PFSK-1 (cell line): Measurements from ENCODE around the gene INA.

Experiments used
- FOXP2 ChIP-seq: optimal IDR thresholded peaks from 2 replicates; pipeline ENCODE3; 2011; ENCODE audit warnings: borderline replicate concordance, control low read depth, inconsistent platforms; ENCODE audit not compliant: insufficient read depth; ENCODE audit errors: extremely low read length, extremely low read depth
- POLR2AphosphoS5 ChIP-seq: IDR thresholded peaks from 2 replicates; pipeline ENCODE4 v1.6.1; 2012; ENCODE audit warnings: low read depth, mild to moderate bottlenecking, control low read depth, low read length, moderate library complexity
- SIN3A ChIP-seq: IDR thresholded peaks from 2 replicates; pipeline ENCODE4 v1.6.1; 2012; ENCODE audit warnings: mild to moderate bottlenecking, low read length, moderate library complexity, borderline replicate concordance; ENCODE audit not compliant: insufficient read depth
- TAF1 ChIP-seq: IDR thresholded peaks from 2 replicates; pipeline ENCODE4 v1.6.1; 2012; ENCODE audit warnings: low read length, control low read depth, borderline replicate concordance; ENCODE audit not compliant: insufficient read depth
- TF ChIP-seq, protein P1 (sequence below), 2 experiments: IDR thresholded peaks; 2 replicates each; pipeline versions ENCODE4 v1.6.1 to v1.8.0; 2011 to 2012; ENCODE audit warnings: low read depth in 2 of 2, low read length in 2 of 2, control low read depth in 1 of 2, inconsistent platforms in 1 of 2, mild to moderate bottlenecking in 1 of 2, moderate library complexity in 1 of 2; ENCODE audit not compliant: insufficient read depth in 1 of 2

Gene INA

DNA sequence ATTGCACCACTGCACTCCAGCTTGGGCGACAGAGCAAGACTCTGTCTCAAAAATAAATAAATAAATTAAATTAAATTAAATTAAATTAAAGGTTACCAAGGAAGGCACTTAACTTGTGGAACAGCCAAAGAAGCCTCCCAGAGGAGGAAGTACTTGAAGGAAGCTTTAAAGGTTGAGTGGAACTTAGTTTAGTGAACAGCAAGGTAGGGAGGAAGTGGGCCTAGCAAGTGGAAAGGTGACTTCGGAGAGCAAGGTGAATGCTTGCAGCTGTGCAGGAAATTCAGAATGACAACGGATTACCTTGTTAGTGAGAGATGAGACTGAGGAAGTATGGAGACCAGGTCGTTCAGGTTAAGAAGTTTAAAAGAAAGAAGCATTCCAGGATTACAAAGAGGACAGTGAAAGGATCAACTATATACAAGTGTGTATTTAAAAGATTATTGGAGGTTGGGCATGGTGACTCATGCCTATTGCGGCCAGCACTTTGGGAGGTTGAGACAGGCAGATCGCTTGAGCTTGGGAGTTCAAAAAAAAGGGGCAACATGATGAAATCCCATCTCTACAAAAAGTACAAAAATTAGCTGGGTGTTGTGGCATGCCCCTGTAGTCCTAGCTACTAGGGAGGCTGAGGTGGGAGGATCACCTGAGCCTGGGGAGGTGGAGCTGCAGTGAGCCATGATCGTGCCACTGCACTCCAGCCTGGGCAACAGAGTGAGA is 44.0 kb upstream of the INA start:
- no peak for TF ChIP-seq TAF1
- TF ChIP-seq, protein P1, sequence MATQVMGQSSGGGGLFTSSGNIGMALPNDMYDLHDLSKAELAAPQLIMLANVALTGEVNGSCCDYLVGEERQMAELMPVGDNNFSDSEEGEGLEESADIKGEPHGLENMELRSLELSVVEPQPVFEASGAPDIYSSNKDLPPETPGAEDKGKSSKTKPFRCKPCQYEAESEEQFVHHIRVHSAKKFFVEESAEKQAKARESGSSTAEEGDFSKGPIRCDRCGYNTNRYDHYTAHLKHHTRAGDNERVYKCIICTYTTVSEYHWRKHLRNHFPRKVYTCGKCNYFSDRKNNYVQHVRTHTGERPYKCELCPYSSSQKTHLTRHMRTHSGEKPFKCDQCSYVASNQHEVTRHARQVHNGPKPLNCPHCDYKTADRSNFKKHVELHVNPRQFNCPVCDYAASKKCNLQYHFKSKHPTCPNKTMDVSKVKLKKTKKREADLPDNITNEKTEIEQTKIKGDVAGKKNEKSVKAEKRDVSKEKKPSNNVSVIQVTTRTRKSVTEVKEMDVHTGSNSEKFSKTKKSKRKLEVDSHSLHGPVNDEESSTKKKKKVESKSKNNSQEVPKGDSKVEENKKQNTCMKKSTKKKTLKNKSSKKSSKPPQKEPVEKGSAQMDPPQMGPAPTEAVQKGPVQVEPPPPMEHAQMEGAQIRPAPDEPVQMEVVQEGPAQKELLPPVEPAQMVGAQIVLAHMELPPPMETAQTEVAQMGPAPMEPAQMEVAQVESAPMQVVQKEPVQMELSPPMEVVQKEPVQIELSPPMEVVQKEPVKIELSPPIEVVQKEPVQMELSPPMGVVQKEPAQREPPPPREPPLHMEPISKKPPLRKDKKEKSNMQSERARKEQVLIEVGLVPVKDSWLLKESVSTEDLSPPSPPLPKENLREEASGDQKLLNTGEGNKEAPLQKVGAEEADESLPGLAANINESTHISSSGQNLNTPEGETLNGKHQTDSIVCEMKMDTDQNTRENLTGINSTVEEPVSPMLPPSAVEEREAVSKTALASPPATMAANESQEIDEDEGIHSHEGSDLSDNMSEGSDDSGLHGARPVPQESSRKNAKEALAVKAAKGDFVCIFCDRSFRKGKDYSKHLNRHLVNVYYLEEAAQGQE (IDR thresholded peaks at IDR 0.05; ENCODE audit: insufficient read depth in 1 of 2, low read depth in 2 of 2, low read length in 2 of 2), result no peak
- no peak for TF ChIP-seq SIN3A
- TF ChIP-seq FOXP2, result no peak
- TF ChIP-seq POLR2AphosphoS5, result no peak

DNA sequence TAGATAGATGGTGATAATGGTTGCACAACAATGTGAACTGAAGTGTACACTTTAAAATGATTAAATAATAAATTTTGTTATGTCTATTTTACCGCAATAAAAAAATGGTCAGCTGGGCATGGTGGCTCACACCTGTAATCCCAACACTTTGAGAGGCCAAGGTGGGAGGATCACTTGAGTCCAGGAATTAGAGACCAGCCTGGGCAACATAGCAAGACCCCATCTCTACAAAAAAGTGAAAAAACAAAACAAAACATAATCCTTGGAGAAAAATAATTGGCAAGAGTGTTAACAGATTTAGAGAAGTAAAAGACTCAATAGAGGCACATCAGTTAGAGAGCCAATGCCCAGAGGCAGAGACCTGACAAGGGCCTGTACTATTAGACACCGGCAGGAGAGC is 41.2 kb upstream of the INA start:
- TF ChIP-seq POLR2AphosphoS5 (no peak), TAF1 (no peak), SIN3A (no peak), FOXP2 (no peak)
- TF ChIP-seq, protein P1 (IDR thresholded peaks at IDR 0.05; ENCODE audit: insufficient read depth in 1 of 2, low read depth in 2 of 2, low read length in 2 of 2), result no peak

DNA sequence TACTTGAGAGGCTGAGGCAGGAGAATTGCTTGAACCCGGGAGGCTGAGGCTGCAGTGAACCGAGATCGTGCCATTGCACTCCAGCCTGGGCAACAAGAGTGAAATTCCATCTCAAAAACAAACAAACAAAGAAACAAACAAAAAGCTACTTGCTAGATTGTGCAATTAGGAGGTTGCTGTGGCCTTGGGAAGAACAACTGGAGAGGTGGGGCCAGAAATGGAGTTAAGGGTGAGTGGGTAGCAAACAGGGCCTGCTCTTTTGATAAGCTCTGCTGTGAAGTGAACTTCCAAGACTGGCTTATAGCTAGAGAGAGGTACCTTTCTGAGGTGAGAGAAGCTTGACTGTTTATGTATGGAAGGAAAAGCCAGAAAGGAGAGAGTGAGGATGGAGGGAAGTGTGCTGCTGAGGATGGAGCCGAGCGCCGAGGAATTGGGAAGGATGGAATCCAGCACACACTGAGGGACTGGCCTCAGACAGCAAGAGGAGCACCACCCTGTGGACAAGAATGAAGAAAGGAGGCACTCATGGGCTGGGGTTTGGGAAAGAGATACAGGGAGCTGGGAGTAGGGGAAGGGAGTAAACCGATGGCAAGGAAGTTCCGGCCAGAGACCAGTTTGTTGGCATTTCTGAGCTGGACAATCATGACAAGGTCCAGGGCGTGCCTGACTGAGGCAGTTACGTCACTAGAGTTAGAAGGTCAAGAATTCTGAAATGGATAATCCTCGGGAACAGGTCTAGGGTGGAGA is 38.3 kb upstream of the INA start:
- no peak for TF ChIP-seq FOXP2
- TF ChIP-seq POLR2AphosphoS5, result no peak
- no peak for TF ChIP-seq TAF1
- TF ChIP-seq, protein P1 (IDR thresholded peaks at IDR 0.05; ENCODE audit: insufficient read depth in 1 of 2, low read depth in 2 of 2, low read length in 2 of 2), result no peak
- no peak for TF ChIP-seq SIN3A

DNA sequence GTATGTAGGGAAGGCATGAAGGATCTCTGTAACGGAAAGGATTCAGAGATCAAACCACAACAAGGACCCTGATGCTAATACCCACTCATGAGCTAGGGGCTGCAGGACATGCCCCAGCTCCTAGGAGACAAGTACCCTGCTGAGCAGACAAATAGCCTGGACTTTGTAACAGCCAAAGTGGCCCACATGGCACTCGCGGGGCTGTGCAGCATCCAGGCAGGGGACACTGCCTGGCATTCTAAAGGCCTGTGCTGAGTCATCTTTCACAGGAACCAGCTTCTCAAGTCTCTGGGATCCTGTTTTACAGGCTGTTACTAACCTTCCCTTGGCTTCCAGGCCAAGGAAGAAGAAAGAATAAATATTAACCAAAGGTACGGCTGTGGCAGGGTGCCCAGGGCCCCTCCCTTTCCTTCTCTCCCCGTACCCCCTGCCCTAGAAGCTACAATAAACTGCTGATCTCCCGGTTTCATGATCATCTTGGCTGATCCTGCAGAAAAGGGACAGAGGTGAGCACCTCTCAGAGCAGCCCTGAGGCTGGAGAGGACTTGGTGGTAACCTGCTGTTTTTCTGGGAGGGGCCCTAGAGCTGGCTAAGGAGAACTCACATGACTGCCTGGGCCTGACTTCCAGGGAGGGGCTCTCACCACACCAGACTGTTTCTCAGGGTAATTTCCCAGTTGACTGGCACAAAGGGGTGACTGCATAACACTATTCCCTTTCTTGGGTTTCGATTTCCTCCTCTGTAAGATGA is 35.5 kb upstream of the INA start:
- TF ChIP-seq FOXP2, result no peak
- no peak for TF ChIP-seq SIN3A
- TF ChIP-seq, protein P1 (IDR thresholded peaks at IDR 0.05; ENCODE audit: insufficient read depth in 1 of 2, low read depth in 2 of 2, low read length in 2 of 2), result no peak
- TF ChIP-seq TAF1, result no peak
- TF ChIP-seq POLR2AphosphoS5, result no peak
